T-helper 2 cell treated with Interferon-gamma antibody and Interleukin-4, amounts not matched to agents 100 ng/mL and 5 ng/mL, for 36 hours (primary cell): Measurements from ENCODE around the gene LEAP2. TPM values are rescaled to one million over a fixed set of nuclear protein-coding genes. Genes with fewer than 3 reads are reported as not detected.
"Not testable (repeated sequence)": the region's sequence is repeated elsewhere in the genome, so short reads cannot be mapped to it uniquely, and the experiment has no call there.

Source experiments
- intact Hi-C: fragments of 100-400 bp; cut with micrococcal nuclease; formaldehyde crosslinking; loops from one replicate; pipeline ENCODE4 v1.15.1; 2023
- total RNA-seq: library from RNA; stranded (reverse); gene quantifications from 2 replicates; pipeline ENCODE4 v1.2.3, GENCODE V29; 2022

The LEAP2 gene
- total RNA-seq, 1 donor from 2014 or later = 4.2 TPM

GRCh38 chr5:132840313-132840712 lies 33.2 kb upstream of the LEAP2 start:
- intact Hi-C loops = no loop called here

DNA sequence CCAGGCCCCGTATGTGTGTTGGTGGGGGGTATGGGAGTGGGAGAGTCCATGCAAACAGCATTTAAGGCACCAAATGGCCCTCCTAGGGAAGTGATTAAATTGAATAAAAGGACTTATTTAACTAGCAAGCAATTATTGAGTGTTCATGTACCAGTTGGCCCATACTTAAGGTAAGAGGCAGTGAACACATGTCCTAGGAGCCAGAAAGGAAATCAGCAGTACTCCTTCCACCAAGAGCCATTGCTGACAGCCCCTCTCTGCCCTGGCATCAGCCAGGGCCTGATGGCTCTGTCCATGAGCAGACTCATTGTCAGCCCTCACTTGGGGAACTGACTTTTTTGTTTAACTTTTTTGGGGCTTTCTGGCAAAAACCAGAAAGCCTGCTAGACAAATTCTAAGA lies 32.6 kb upstream of the LEAP2 start:
- intact Hi-C loops = no loop called here

DNA sequence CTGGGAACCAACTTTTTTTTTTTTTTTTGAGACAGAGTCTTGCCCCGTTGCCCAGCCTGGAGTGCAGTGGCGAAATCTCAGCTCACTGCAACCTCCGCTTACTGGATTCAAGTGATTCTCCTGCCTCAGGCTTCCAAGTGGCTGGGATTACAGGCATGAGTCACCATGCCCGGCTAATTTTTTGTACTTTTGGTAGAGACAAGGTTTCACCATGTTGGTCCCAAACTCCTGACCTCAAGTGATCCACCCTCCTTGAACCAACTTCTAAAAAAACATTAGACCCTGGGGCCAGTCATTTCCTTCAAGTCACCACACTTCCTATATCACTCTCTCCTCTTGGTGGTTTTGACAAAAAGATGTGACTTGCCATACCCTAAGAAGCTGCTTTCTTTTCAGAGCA lies 32.2 kb upstream of the LEAP2 start:
- intact Hi-C loops = no loop called here

GRCh38 chr5:132848270-132848669 lies 25.2 kb upstream of the LEAP2 start:
- intact Hi-C loops = no loop called here

- intact Hi-C loops = no loop called here
Observed at GRCh38 chr5:132849347-132849746, 24.1 kb upstream of the LEAP2 start.

- intact Hi-C loops = no loop called here
Observed at GRCh38 chr5:132850066-132850465, 23.4 kb upstream of the LEAP2 start.

GRCh38 chr5:132853323-132853722 lies 20.1 kb upstream of the LEAP2 start:
- intact Hi-C loops = no loop called here

DNA sequence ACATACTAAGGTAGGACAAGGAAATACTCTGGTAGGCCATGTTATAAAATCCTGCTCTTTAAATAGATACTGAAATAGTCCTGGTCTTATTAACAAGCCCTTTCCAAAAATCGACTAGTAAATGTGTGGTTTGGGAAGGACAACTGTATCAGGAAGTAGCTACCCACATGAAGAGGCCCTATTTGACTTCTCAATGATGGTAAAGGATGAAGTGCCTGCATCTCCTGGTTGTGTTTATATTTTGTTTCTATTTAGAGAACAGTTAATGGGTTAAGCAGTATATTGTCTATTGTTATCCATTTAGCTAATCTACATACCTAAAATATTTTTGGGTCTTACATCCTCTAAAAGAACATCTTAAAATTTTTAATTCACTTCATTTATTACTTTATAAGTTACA lies 19.7 kb upstream of the LEAP2 start:
- intact Hi-C loops = no loop called here

GRCh38 chr5:132854301-132854700 lies 19.2 kb upstream of the LEAP2 start:
- intact Hi-C loops = no loop called here

- intact Hi-C loops = not testable (repeated sequence)
Observed at GRCh38 chr5:132854992-132855391, 18.5 kb upstream of the LEAP2 start.

DNA sequence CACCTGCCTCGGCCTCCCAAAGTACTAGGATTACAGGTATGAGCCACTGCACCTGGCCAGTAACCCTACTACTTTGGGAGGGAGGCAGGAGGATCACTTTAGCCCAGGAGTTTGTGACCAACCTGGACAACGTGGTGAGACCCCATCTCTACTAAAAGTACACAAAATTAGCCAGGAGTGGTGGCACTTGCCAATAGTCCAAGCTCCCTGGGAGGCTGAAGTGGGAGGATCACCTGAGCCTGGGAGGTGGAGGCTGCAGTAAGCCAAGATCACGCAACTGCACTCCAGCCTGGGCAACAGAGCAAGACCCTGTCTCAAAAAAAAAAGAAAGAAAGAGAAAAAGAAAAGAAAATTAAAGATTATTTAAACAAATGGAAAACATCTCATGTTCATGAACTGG lies 17.5 kb upstream of the LEAP2 start:
- intact Hi-C loops = no loop called here

- intact Hi-C loops = loop anchor here (10.0 kb wide), 1 partner anchor 1515 kb away; the partner anchor contains the start of gene UBE2B
Observed at GRCh38 chr5:132859889-132860437, 13.5 kb upstream of the LEAP2 start.

- intact Hi-C loops = loop anchor here (10.0 kb wide), 1 partner anchor 1514 kb away; the partner anchor contains the start of gene UBE2B
Observed at GRCh38 chr5:132860742-132861141, 12.7 kb upstream of the LEAP2 start.

DNA sequence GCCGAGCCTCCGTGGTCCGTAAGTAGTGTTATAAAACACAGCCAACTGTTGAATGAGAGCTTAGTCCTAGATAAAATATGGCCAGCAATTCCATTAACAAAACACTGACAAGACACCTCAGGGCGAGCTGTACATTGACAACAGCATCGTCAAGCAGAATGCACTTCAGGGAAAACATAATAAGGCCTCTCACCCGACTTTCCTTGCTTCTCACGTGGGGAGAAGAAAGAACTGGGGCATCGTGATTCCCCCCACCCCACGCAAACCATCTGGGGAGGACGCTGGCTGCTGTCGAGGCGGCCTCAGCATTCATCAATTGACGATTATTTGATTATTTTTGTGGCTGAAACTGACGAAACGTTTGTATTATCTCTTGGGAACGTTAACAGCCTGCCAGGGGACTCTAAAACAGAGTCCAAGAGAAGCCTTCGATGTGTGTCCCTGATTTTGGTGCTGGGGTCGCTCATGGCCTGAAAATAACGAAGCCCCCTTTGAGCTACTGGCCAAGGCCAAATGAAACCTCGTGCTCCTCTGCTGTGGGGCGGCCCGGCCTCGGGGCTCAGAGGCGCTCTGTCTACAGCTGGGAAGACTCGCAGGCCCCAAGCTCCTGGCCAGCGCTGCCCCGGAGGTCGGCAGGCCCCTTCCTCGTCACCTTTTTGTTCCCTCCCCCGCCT lies 7.7 kb upstream of the LEAP2 start:
- intact Hi-C loops = loop anchor here (1.0 to 10.0 kb wide), 6 partner anchors 36 to 1509 kb away; partner anchors contain the start of genes AFF4, KIF3A, SHROOM1 and UBE2B

GRCh38 chr5:132866342-132867045 lies 7.0 kb upstream of the LEAP2 start, which contains the start of the genes GDF9 and UQCRQ:
GDF9 (minus strand) TSS chr5:132866469; CDS start chr5:132864533, 1,936 bp downstream.
UQCRQ (plus strand) TSS chr5:132866642; CDS start chr5:132866882, 240 bp downstream.
- intact Hi-C loops = loop anchor here (1.0 to 10.0 kb wide), 6 partner anchors 36 to 1508 kb away; partner anchors contain the start of genes AFF4, KIF3A, SHROOM1 and UBE2B

DNA sequence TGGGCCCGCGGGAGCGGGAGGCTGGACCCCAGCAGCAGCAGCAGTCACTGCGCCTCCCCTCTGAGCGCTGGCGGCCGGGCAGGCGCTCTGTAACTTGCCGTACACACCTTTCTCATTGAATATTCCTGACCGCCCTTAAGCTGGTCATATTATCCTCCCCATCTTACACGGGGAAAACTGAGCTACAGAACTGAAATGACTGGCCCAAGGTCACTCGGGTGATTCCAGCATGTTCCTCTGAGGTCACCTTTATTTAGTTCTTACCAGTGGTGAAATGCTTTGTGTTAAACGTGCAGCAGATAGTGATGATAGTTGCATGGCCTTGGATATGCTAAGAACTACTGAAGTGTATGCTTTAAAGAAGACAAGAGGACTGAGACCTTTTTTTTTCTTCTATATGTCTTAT lies 6.4 kb upstream of the LEAP2 start:
- intact Hi-C loops = loop anchor here (2.0 to 10.0 kb wide), 2 partner anchors 130 to 1508 kb away; partner anchors contain the start of genes KIF3A and UBE2B

- intact Hi-C loops = loop anchor here (10.0 kb wide), 1 partner anchor 1506 kb away; the partner anchor contains the start of gene UBE2B
Observed at GRCh38 chr5:132868754-132869153, 4.7 kb upstream of the LEAP2 start.

DNA sequence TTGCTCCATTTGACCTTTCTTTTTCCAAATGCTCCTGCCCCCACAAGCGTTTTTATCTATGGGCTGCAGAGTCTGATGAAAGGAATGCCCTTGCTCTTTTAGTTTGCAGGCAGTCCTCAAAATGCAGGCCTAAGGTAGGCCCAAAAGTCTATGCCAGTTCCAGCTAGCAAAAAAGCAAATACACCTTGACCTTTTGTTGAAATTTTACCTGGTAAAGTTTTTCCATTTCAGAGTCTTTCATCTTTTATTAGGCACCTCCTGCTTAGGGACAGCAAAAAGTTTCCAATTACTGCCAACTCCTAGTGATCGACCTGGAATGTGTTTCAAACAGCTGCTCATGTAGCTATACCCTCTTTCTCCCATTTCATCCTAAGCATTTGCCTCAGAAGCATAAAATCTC lies 2.7 kb upstream of the LEAP2 start:
- intact Hi-C loops = no loop called here

GRCh38 chr5:132871459-132872284 lies 1.8 kb upstream of the LEAP2 start:
- intact Hi-C loops = no loop called here

DNA sequence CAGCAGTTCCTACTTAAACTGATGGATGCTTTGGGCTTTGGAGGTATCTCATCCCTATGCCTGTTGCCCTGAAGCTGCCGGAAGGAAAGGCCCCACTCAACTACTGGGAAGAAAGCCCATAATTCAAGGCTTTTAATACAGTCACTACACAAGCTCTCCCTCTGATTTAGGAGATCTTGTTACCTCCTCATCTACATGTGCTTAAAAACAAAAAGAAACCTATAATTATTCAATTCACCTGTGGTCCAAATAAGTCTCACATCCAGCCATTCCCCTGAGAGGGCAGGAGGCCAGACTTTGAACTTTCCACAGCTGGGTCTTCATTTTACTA lies 715 bp upstream of the LEAP2 start:
- intact Hi-C loops = no loop called here

GRCh38 chr5:132873930-132874271 lies 433 bp downstream of the LEAP2 start:
- intact Hi-C loops = no loop called here
